HUES6 (cell line): ENCODE results near the gene PTPRC.

Source experiments
- H3K27ac ChIP-seq: 2 replicates; pipeline ENCODE4 v1.7.0; 2013; ENCODE audit warnings: low read depth, mild to moderate bottlenecking, low read length, inconsistent platforms
- H3K27me3 ChIP-seq: 2 replicates; pipeline ENCODE4 v1.6.1; 2013; ENCODE audit warnings: low read length; ENCODE audit not compliant: control insufficient read depth, insufficient read depth
- H3K36me3 ChIP-seq: 2 replicates; pipeline ENCODE4 v1.6.1; 2013; ENCODE audit warnings: low read length; ENCODE audit not compliant: control insufficient read depth, insufficient read depth
- H3K4me1 ChIP-seq: 2 replicates; pipeline ENCODE4 v1.6.1; 2013; ENCODE audit warnings: low read length; ENCODE audit not compliant: control insufficient read depth, insufficient read depth
- H3K4me3 ChIP-seq: 2 replicates; pipeline ENCODE4 v1.5.1; 2013; ENCODE audit warnings: low read depth, low read length
- H3K9ac ChIP-seq: one replicate; pipeline ENCODE4 v1.6.1; 2013; ENCODE audit warnings: mild to moderate bottlenecking, low read length
- H3K9me3 ChIP-seq: 2 replicates; pipeline ENCODE4 v1.6.1; 2013; ENCODE audit warnings: low read depth, low read length; ENCODE audit not compliant: control insufficient read depth, insufficient read depth

The PTPRC gene

GRCh38 chr1:198647055-198647454 lies 8.2 kb downstream of the PTPRC start:
- H3K27me3 ChIP-seq, result no peaks in the 10 kb centered on the region
- H3K27ac ChIP-seq, result no peak overlapping the region
- no peak overlapping the region for H3K9ac ChIP-seq
- H3K4me3 ChIP-seq, result no peak overlapping the region
- H3K36me3 ChIP-seq, result no peaks in the 10 kb centered on the region
- peaks cover 3% of the 10 kb centered on the region; the same call in 1 of the 2 replicates for H3K4me1 ChIP-seq
- H3K9me3 ChIP-seq, result no peaks in the 10 kb centered on the region

- H3K9ac ChIP-seq, result no peak overlapping the region
- peaks cover 7% of the 10 kb centered on the region; the same call in 1 of the 2 replicates for H3K4me1 ChIP-seq
- H3K27ac ChIP-seq, result no peak overlapping the region
- no peaks in the 10 kb centered on the region for H3K9me3 ChIP-seq
- H3K4me3 ChIP-seq, result no peak overlapping the region
- no peaks in the 10 kb centered on the region for H3K36me3 ChIP-seq
- no peaks in the 10 kb centered on the region for H3K27me3 ChIP-seq
These were observed 9.8 kb downstream of the PTPRC start for GRCh38 chr1:198648592-198648991.

GRCh38 chr1:198649232-198649967 lies 10.6 kb downstream of the PTPRC start:
- Histone ChIP-seq H3K4me3 (no peak overlapping the region), H3K27ac (no peak overlapping the region), H3K36me3 (no peaks in the 10 kb centered on the region), H3K4me1 (peaks cover 7% of the 10 kb centered on the region; the same call in 1 of the 2 replicates), H3K27me3 (no peaks in the 10 kb centered on the region), H3K9ac (no peak overlapping the region), H3K9me3 (no peaks in the 10 kb centered on the region)

- H3K4me3 ChIP-seq, result no peak overlapping the region
- no peaks in the 10 kb centered on the region for H3K36me3 ChIP-seq
- H3K9ac ChIP-seq, result no peak overlapping the region
- no peaks in the 10 kb centered on the region for H3K27me3 ChIP-seq
- no peak overlapping the region for H3K27ac ChIP-seq
- peaks cover 7% of the 10 kb centered on the region; the same call in 1 of the 2 replicates for H3K4me1 ChIP-seq
- no peaks in the 10 kb centered on the region for H3K9me3 ChIP-seq
These were observed 11.1 kb downstream of the PTPRC start for GRCh38 chr1:198649968-198650338.

- no peak overlapping the region for H3K4me3 ChIP-seq
- peaks cover 7% of the 10 kb centered on the region; the same call in 1 of the 2 replicates for H3K4me1 ChIP-seq
- no peaks in the 10 kb centered on the region for H3K27me3 ChIP-seq
- no peaks in the 10 kb centered on the region for H3K36me3 ChIP-seq
- no peak overlapping the region for H3K27ac ChIP-seq
- H3K9ac ChIP-seq, result no peak overlapping the region
- no peaks in the 10 kb centered on the region for H3K9me3 ChIP-seq
These were observed 11.7 kb downstream of the PTPRC start for GRCh38 chr1:198650506-198650905.

GRCh38 chr1:198651650-198652400 lies 13.0 kb downstream of the PTPRC start:
- Histone ChIP-seq H3K27me3 (no peaks in the 10 kb centered on the region), H3K4me3 (no peak overlapping the region), H3K36me3 (no peaks in the 10 kb centered on the region), H3K9me3 (no peaks in the 10 kb centered on the region), H3K4me1 (peaks cover 7% of the 10 kb centered on the region; the same call in 1 of the 2 replicates), H3K27ac (no peak overlapping the region), H3K9ac (no peak overlapping the region)

GRCh38 chr1:198653808-198654413 lies 15.1 kb downstream of the PTPRC start:
- Histone ChIP-seq H3K9me3 (no peaks in the 10 kb centered on the region), H3K27me3 (no peaks in the 10 kb centered on the region), H3K4me3 (no peak overlapping the region), H3K4me1 (peaks cover 7% of the 10 kb centered on the region; the same call in 1 of the 2 replicates), H3K36me3 (no peaks in the 10 kb centered on the region), H3K27ac (no peak overlapping the region), H3K9ac (no peak overlapping the region)

GRCh38 chr1:198655459-198656121 lies 16.8 kb downstream of the PTPRC start:
- no peak overlapping the region for H3K27ac ChIP-seq
- H3K9ac ChIP-seq, result no peak overlapping the region
- H3K9me3 ChIP-seq, result no peaks in the 10 kb centered on the region
- H3K4me1 ChIP-seq, result peaks cover 7% of the 10 kb centered on the region; the same call in 1 of the 2 replicates
- H3K36me3 ChIP-seq, result no peaks in the 10 kb centered on the region
- H3K27me3 ChIP-seq, result no peaks in the 10 kb centered on the region
- no peak overlapping the region for H3K4me3 ChIP-seq

- H3K9me3 ChIP-seq, result no peaks in the 10 kb centered on the region
- H3K27me3 ChIP-seq, result no peaks in the 10 kb centered on the region
- H3K27ac ChIP-seq, result no peak overlapping the region
- H3K9ac ChIP-seq, result no peak overlapping the region
- no peak overlapping the region for H3K4me3 ChIP-seq
- no peaks in the 10 kb centered on the region for H3K36me3 ChIP-seq
- H3K4me1 ChIP-seq, result peaks cover 7% of the 10 kb centered on the region; the same call in 1 of the 2 replicates
These were observed 17.7 kb downstream of the PTPRC start for GRCh38 chr1:198656500-198656932.

GRCh38 chr1:198657550-198658064 lies 18.8 kb downstream of the PTPRC start:
- no peaks in the 10 kb centered on the region for H3K9me3 ChIP-seq
- no peaks in the 10 kb centered on the region for H3K27me3 ChIP-seq
- no peaks in the 10 kb centered on the region; the same call in 1 of the 2 replicates for H3K4me1 ChIP-seq
- no peak overlapping the region for H3K4me3 ChIP-seq
- no peaks in the 10 kb centered on the region for H3K36me3 ChIP-seq
- H3K9ac ChIP-seq, result no peak overlapping the region
- H3K27ac ChIP-seq, result no peak overlapping the region
